ENCODE data around the gene GON7. TPM values are rescaled to one million over a fixed set of nuclear protein-coding genes. Genes with fewer than 3 reads are reported as not detected.
"Not testable (repeated sequence)": the region's sequence is repeated elsewhere in the genome, so short reads cannot be mapped to it uniquely, and the experiment has no call there.

GON7 gene
- total RNA-seq, 1 experiment from 2014 or later = 11.2 TPM

- Histone ChIP-seq H3K79me2 (ENCODE audit: insufficient read depth, low read length) (no peaks in the 10 kb centered on the region), H4K20me1 (ENCODE audit: insufficient read depth) (no peaks in the 10 kb centered on the region), H2AFZ (ENCODE audit: low read depth, low read length, poor library complexity, severe bottlenecking) (no peak overlapping the region), H3K9me3 (ENCODE audit: control insufficient read depth in 1 of 2, insufficient read depth in 1 of 2, low read depth in 1 of 2, low read length in 2 of 2) (no peaks in the 10 kb centered on the region), H3K4me1 (ENCODE audit: control insufficient read depth in 1 of 2, insufficient read depth in 2 of 2, low read length in 2 of 2) (no peaks in the 10 kb centered on the region), H3K9ac (ENCODE audit: low read length) (no peak overlapping the region), H3K4me3 (replicated peaks in 1 of 2; ENCODE audit: low read depth in 1 of 2, low read length in 2 of 2) (no peak overlapping the region), H3K9me2 (ENCODE audit: insufficient read depth) (no peaks in the 10 kb centered on the region), H3K36me3 (ENCODE audit: control insufficient read depth in 1 of 2, insufficient read depth in 2 of 2, low read length in 2 of 2) (no peaks in the 10 kb centered on the region), H3K27ac (ENCODE audit: low read depth, low read length) (no peak overlapping the region), H3K4me2 (ENCODE audit: low read length) (no peak overlapping the region), H3K27me3 (ENCODE audit: insufficient read depth, low read length) (no peaks in the 10 kb centered on the region)
- intact Hi-C loops (cut with micrococcal nuclease) = no loop called here
- RAD21 ChIA-PET (ENCODE audit: low non-redundant PET in 1 of 2, low total read pairs in 2 of 2, uncharacterized antibody in 2 of 2, unreplicated experiment in 2 of 2) = no interaction called here
- DNase-seq (ENCODE audit: low read depth, low spot score) = no peak
- TF ChIP-seq MAX (IDR thresholded peaks at IDR 0.05) (no peak), POLR2AphosphoS5 (IDR thresholded peaks at IDR 0.05; ENCODE audit: low read depth, low read length) (no peak), JUND (IDR thresholded peaks at IDR 0.05) (no peak), CTCF (IDR thresholded peaks at IDR 0.05 in 2 of 3, conservative IDR thresholded peaks at IDR 0.05 in 1 of 3; ENCODE audit: borderline replicate concordance in 1 of 3, insufficient read depth in 1 of 3, low read depth in 2 of 3, low read length in 2 of 3) (no peak), ZNF274 (IDR thresholded peaks at IDR 0.05; ENCODE audit: low read depth, low read length) (no peak), ZBTB33 (IDR thresholded peaks at IDR 0.05; ENCODE audit: extremely low read depth, insufficient replicate concordance, low read length) (no peak), POLR2A (IDR thresholded peaks at IDR 0.05; ENCODE audit: borderline replicate concordance, extremely low read depth, insufficient read depth, insufficient read length) (no peak), EZH2 (IDR thresholded peaks at IDR 0.05) (no peak), RAD21 (IDR thresholded peaks at IDR 0.05; ENCODE audit: low read depth) (no peak), SRF (IDR thresholded peaks at IDR 0.05; ENCODE audit: low read depth) (no peak), CEBPB (IDR thresholded peaks at IDR 0.05; ENCODE audit: low read depth) (no peak), ZFX (IDR thresholded peaks at IDR 0.05) (no peak), ELF1 (IDR thresholded peaks at IDR 0.05; ENCODE audit: borderline replicate concordance, low read depth) (no peak)
- TF ChIP-seq, protein P1, sequence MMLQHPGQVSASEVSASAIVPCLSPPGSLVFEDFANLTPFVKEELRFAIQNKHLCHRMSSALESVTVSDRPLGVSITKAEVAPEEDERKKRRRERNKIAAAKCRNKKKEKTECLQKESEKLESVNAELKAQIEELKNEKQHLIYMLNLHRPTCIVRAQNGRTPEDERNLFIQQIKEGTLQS (IDR thresholded peaks at IDR 0.05) = no peak
- no TSS peak for BruUV-seq (replicated peaks)
- POLR2A ChIA-PET = no interaction called here
- CTCF ChIA-PET = interaction anchor here (1.5 kb wide), 1 partner anchor 11 kb away, joined by 4 read pairs; no protein-coding TSS in a partner anchor
- no peak for ATAC-seq
Measured at GRCh38 chr14:93171376-93171775, 35.5 kb downstream of the GON7 start.

- H3K4me1 ChIP-seq (ENCODE audit: control insufficient read depth in 1 of 2, insufficient read depth in 2 of 2, low read length in 2 of 2); H3K9me2 ChIP-seq (ENCODE audit: insufficient read depth); H2AFZ ChIP-seq (ENCODE audit: low read depth, low read length, poor library complexity, severe bottlenecking); H3K79me2 ChIP-seq (ENCODE audit: insufficient read depth, low read length); H3K9me3 ChIP-seq (ENCODE audit: control insufficient read depth in 1 of 2, insufficient read depth in 1 of 2, low read depth in 1 of 2, low read length in 2 of 2); H4K20me1 ChIP-seq (ENCODE audit: insufficient read depth); H3K27me3 ChIP-seq (ENCODE audit: insufficient read depth, low read length); H3K4me2 ChIP-seq (ENCODE audit: low read length); intact Hi-C loops (cut with micrococcal nuclease); H3K27ac ChIP-seq (ENCODE audit: low read depth, low read length); RAD21 ChIA-PET (ENCODE audit: low non-redundant PET in 1 of 2, low total read pairs in 2 of 2, uncharacterized antibody in 2 of 2, unreplicated experiment in 2 of 2); BruUV-seq (replicated peaks); H3K9ac ChIP-seq (ENCODE audit: low read length); ATAC-seq; H3K4me3 ChIP-seq (replicated peaks in 1 of 2; ENCODE audit: low read depth in 1 of 2, low read length in 2 of 2); H3K36me3 ChIP-seq (ENCODE audit: control insufficient read depth in 1 of 2, insufficient read depth in 2 of 2, low read length in 2 of 2); DNase-seq (ENCODE audit: low read depth, low spot score): not testable (repeated sequence)
- ChIA-PET CTCF (interaction anchor here (1.2 kb wide), 1 partner anchor 10 kb away, joined by 4 read pairs; no protein-coding TSS in a partner anchor), POLR2A (interaction anchor here (1.2 to 1.5 kb wide), 2 partner anchors 9 to 10 kb away, joined by 5 to 6 read pairs; no protein-coding TSS in a partner anchor)
Measured at GRCh38 chr14:93170141-93170540, 36.7 kb downstream of the GON7 start.
